Neural progenitor cell (in vitro differentiated cells): Measurements from ENCODE around the gene C19orf33. TPM values are rescaled to one million over a fixed set of nuclear protein-coding genes. Genes with fewer than 3 reads are reported as not detected.

ENCODE experiments used
- DNase-seq: peaks from one replicate; pipeline ENCODE4 v3.0.0-alpha.2; 2016; ENCODE audit warnings: low spot score
- H2AFZ ChIP-seq: fragments of 200-600 bp; sonication (generic); replicated peaks from 2 replicates; pipeline ENCODE4 v1.6.1; 2016; ENCODE audit warnings: antibody characterized with exemption
- H3F3A ChIP-seq: fragments of 200-600 bp; sonication (generic); 2 replicates; pipeline ENCODE4 v1.6.1; 2016; ENCODE audit warnings: antibody characterized with exemption, low read depth
- H3K27ac ChIP-seq: fragments of 200-600 bp; sonication (generic); 2 replicates; pipeline ENCODE4 v1.5.1; 2016; ENCODE audit warnings: mild to moderate bottlenecking
- H3K27me3 ChIP-seq: fragments of 200-600 bp; sonication (generic); 2 replicates; pipeline ENCODE4 v1.6.1; 2016; ENCODE audit warnings: mild to moderate bottlenecking, moderate library complexity
- H3K36me3 ChIP-seq: fragments of 200-600 bp; sonication (generic); 2 replicates; pipeline ENCODE4 v1.5.1; 2016
- H3K4me1 ChIP-seq: fragments of 200-600 bp; sonication (generic); 2 replicates; pipeline ENCODE4 v1.6.1; 2016; ENCODE audit warnings: mixed run types
- H3K4me2 ChIP-seq: fragments of 200-600 bp; sonication (generic); 2 replicates; pipeline ENCODE4 v1.6.1; 2016
- H3K4me3 ChIP-seq: fragments of 200-600 bp; sonication (generic); 2 replicates; pipeline ENCODE4 v1.5.1; 2016
- H3K79me2 ChIP-seq: fragments of 200-600 bp; sonication (generic); 2 replicates; pipeline ENCODE4 v1.6.1; 2016; ENCODE audit warnings: low read depth
- H3K9ac ChIP-seq: fragments of 200-600 bp; sonication (generic); 2 replicates; pipeline ENCODE4 v1.6.1; 2016
- H3K9me3 ChIP-seq: fragments of 200-600 bp; sonication (generic); 2 replicates; pipeline ENCODE4 v1.5.1; 2016; ENCODE audit warnings: low read depth
- H4K20me1 ChIP-seq: fragments of 200-600 bp; sonication (generic); 2 replicates; pipeline ENCODE4 v1.6.1; 2016; ENCODE audit warnings: low read depth
- H3K27ac Mint-ChIP-seq: 3 replicates; pipeline ENCODE4 v1.8.0; 2021; ENCODE audit warnings: mixed read lengths
- H3K27me3 Mint-ChIP-seq: 2 replicates; pipeline ENCODE4 v1.8.0; 2022; ENCODE audit warnings: low read depth, mild to moderate bottlenecking, inconsistent platforms, moderate library complexity, mixed read lengths; ENCODE audit not compliant: insufficient read depth
- H3K36me3 Mint-ChIP-seq: 3 replicates; pipeline ENCODE4 v1.8.0; 2021; ENCODE audit warnings: mixed read lengths
- H3K4me1 Mint-ChIP-seq: 3 replicates; pipeline ENCODE4 v1.8.0; 2021; ENCODE audit warnings: mixed read lengths
- H3K4me3 Mint-ChIP-seq: 3 replicates; pipeline ENCODE4 v1.8.0; 2021; ENCODE audit warnings: mild to moderate bottlenecking, moderate library complexity, mixed read lengths
- H3K9me3 Mint-ChIP-seq: 3 replicates; pipeline ENCODE4 v1.8.0; 2020; ENCODE audit warnings: mixed read lengths
- CTCF ChIP-seq: fragments of 200-600 bp; sonication (generic); IDR thresholded peaks from 2 replicates; pipeline ENCODE4 v1.5.1; 2017; ENCODE audit warnings: antibody characterized with exemption, mild to moderate bottlenecking
- EZH2 ChIP-seq: fragments of 200-600 bp; sonication (generic); IDR thresholded peaks from 2 replicates; pipeline ENCODE4 v1.6.1; 2017; ENCODE audit warnings: antibody characterized with exemption, mild to moderate bottlenecking, moderate library complexity
- EZH2phosphoT487 ChIP-seq: fragments of 200-600 bp; sonication (generic); IDR thresholded peaks from 2 replicates; pipeline ENCODE4 v1.6.1; 2017; ENCODE audit warnings: antibody characterized with exemption
- total RNA-seq: library from RNA; depleted of rRNA; stranded (reverse); fragments of >200 nt; gene quantifications from 2 replicates; pipeline ENCODE4 v1.2.3, GENCODE V29; 2015; ENCODE audit warnings: low replicate concordance

The C19orf33 gene
- total RNA-seq, 1 donor from 2014 or later = not detected

GRCh38 chr19:38277549-38277948 is 26.5 kb upstream of the C19orf33 start:
- H3K27me3 ChIP-seq = no peaks in the 10 kb centered on the region
- DNase-seq = no peak
- H2AFZ ChIP-seq = no peak overlapping the region
- peaks cover 90% of the 10 kb centered on the region for H3K79me2 ChIP-seq
- H3K4me1 Mint-ChIP-seq = peaks cover 8% of the 10 kb centered on the region
- no peak overlapping the region for H3K4me2 ChIP-seq
- no peaks in the 10 kb centered on the region for H3K36me3 Mint-ChIP-seq
- TF ChIP-seq CTCF = no peak
- no peak for TF ChIP-seq EZH2phosphoT487
- no peak for TF ChIP-seq EZH2
- H3K27ac ChIP-seq = no peak overlapping the region
- no peaks in the 10 kb centered on the region for H3K36me3 ChIP-seq
- no peaks in the 10 kb centered on the region for H3K9me3 Mint-ChIP-seq
- no peak overlapping the region for H3K4me3 ChIP-seq
- peaks cover 5% of the 10 kb centered on the region for H3K4me1 ChIP-seq
- no peak overlapping the region for H3K4me3 Mint-ChIP-seq
- peaks cover 25% of the 10 kb centered on the region for H4K20me1 ChIP-seq
- peaks cover 2% of the 10 kb centered on the region for H3K27me3 Mint-ChIP-seq
- no peak overlapping the region for H3K9ac ChIP-seq
- H3F3A ChIP-seq = peaks cover 7% of the 10 kb centered on the region
- no peak overlapping the region for H3K27ac Mint-ChIP-seq
- no peaks in the 10 kb centered on the region for H3K9me3 ChIP-seq

GRCh38 chr19:38277969-38278680 is 25.9 kb upstream of the C19orf33 start:
- Mint-ChIP-seq H3K9me3 (no peaks in the 10 kb centered on the region), H3K4me3 (no peak overlapping the region), H3K27ac (peak overlapping the region; percentile 83), H3K4me1 (peaks cover 8% of the 10 kb centered on the region), H3K27me3 (peaks cover 2% of the 10 kb centered on the region), H3K36me3 (no peaks in the 10 kb centered on the region)
- Histone ChIP-seq H3K27me3 (no peaks in the 10 kb centered on the region), H3K79me2 (peaks cover 84% of the 10 kb centered on the region), H3K9me3 (no peaks in the 10 kb centered on the region), H3K9ac (no peak overlapping the region), H3F3A (peaks cover 7% of the 10 kb centered on the region), H3K4me3 (no peak overlapping the region), H4K20me1 (peaks cover 28% of the 10 kb centered on the region), H2AFZ (no peak overlapping the region), H3K36me3 (no peaks in the 10 kb centered on the region), H3K4me1 (peaks cover 5% of the 10 kb centered on the region), H3K4me2 (no peak overlapping the region), H3K27ac (no peak overlapping the region)
- DNase-seq = no peak
- no peak for TF ChIP-seq CTCF

GRCh38 chr19:38278751-38279150 is 25.3 kb upstream of the C19orf33 start:
- TF ChIP-seq EZH2phosphoT487 (no peak), CTCF (no peak), EZH2 (no peak)

More at GRCh38 chr19:38278751-38279150, 25.3 kb upstream of the C19orf33 start:
- H3K9ac ChIP-seq = no peak overlapping the region
- peaks cover 7% of the 10 kb centered on the region for H3F3A ChIP-seq
- H3K27me3 Mint-ChIP-seq = peaks cover 3% of the 10 kb centered on the region
- H3K4me2 ChIP-seq = no peak overlapping the region
- no peak overlapping the region for H3K27ac Mint-ChIP-seq
- H3K36me3 ChIP-seq = no peaks in the 10 kb centered on the region
- no peaks in the 10 kb centered on the region for H3K36me3 Mint-ChIP-seq
- DNase-seq = no peak
- no peak overlapping the region for H3K4me3 ChIP-seq
- H3K79me2 ChIP-seq = peaks cover 78% of the 10 kb centered on the region
- no peak overlapping the region for H3K4me3 Mint-ChIP-seq
- H3K27me3 ChIP-seq = no peaks in the 10 kb centered on the region
- H4K20me1 ChIP-seq = peaks cover 27% of the 10 kb centered on the region
- no peak overlapping the region for H2AFZ ChIP-seq
- H3K9me3 ChIP-seq = no peaks in the 10 kb centered on the region
- H3K27ac ChIP-seq = no peak overlapping the region
- H3K4me1 ChIP-seq = peaks cover 5% of the 10 kb centered on the region
- peaks cover 8% of the 10 kb centered on the region for H3K4me1 Mint-ChIP-seq
- H3K9me3 Mint-ChIP-seq = no peaks in the 10 kb centered on the region
